ENCODE data around the gene MARF1. TPM values are rescaled to one million over a fixed set of nuclear protein-coding genes. Genes with fewer than 3 reads are reported as not detected.
"Not testable (repeated sequence)": the region's sequence is repeated elsewhere in the genome, so short reads cannot be mapped to it uniquely, and the experiment has no call there.

The MARF1 gene
- polyA plus RNA-seq, 1 donor, result 41.6 TPM

GRCh38 chr16:15548482-15548891, 94.5 kb downstream of the MARF1 start:
- no CpG with 5 or more reads among the region's 3 CpGs for WGBS (ENCODE audit: insufficient coverage, low lambda C conversion rate)

GRCh38 chr16:15547768-15548096, 95.2 kb downstream of the MARF1 start:
- no peaks in the 10 kb centered on the region for H3K36me3 ChIP-seq (ENCODE audit: control insufficient read depth, insufficient read depth, low read length)
- WGBS (ENCODE audit: insufficient coverage, low lambda C conversion rate), result no CpG with 5 or more reads among the region's 6 CpGs
- H3K27ac ChIP-seq (ENCODE audit: low read length), result no peak overlapping the region
- H3K4me1 ChIP-seq (ENCODE audit: control insufficient read depth, insufficient read depth, low read length), result peaks cover 2% of the 10 kb centered on the region
- no peak for DNase-seq
- no peaks in the 10 kb centered on the region for H3K27me3 ChIP-seq (ENCODE audit: control insufficient read depth, insufficient read depth, low read length)
- no peak overlapping the region for H3K4me3 ChIP-seq (ENCODE audit: low read length)
- H3K9me3 ChIP-seq (ENCODE audit: control insufficient read depth, low read depth, low read length), result peaks cover 7% of the 10 kb centered on the region

More at GRCh38 chr16:15548482-15548891, 94.5 kb downstream of the MARF1 start:
- H3K9me3 ChIP-seq (ENCODE audit: control insufficient read depth, low read depth, low read length), result peaks cover under 1% of the 10 kb centered on the region
- H3K4me1 ChIP-seq (ENCODE audit: control insufficient read depth, insufficient read depth, low read length), result peaks cover 2% of the 10 kb centered on the region
- DNase-seq, result no peak
- no peaks in the 10 kb centered on the region for H3K36me3 ChIP-seq (ENCODE audit: control insufficient read depth, insufficient read depth, low read length)
- no peak overlapping the region for H3K27ac ChIP-seq (ENCODE audit: low read length)
- H3K27me3 ChIP-seq (ENCODE audit: control insufficient read depth, insufficient read depth, low read length), result no peaks in the 10 kb centered on the region
- H3K4me3 ChIP-seq (ENCODE audit: low read length), result no peak overlapping the region

- not testable (repeated sequence) for H3K4me3 ChIP-seq (ENCODE audit: low read length); DNase-seq; H3K4me1 ChIP-seq (ENCODE audit: control insufficient read depth, insufficient read depth, low read length); H3K27ac ChIP-seq (ENCODE audit: low read length); H3K27me3 ChIP-seq (ENCODE audit: control insufficient read depth, insufficient read depth, low read length); H3K9me3 ChIP-seq (ENCODE audit: control insufficient read depth, low read depth, low read length); H3K36me3 ChIP-seq (ENCODE audit: control insufficient read depth, insufficient read depth, low read length)
- WGBS (ENCODE audit: insufficient coverage, low lambda C conversion rate), result no CpG with 5 or more reads among the region's 13 CpGs
These were observed 95.7 kb downstream of the MARF1 start for GRCh38 chr16:15547072-15547767.

- Histone ChIP-seq H3K4me1 (ENCODE audit: control insufficient read depth, insufficient read depth, low read length) (peaks cover 2% of the 10 kb centered on the region), H3K4me3 (ENCODE audit: low read length) (no peak overlapping the region), H3K9me3 (ENCODE audit: control insufficient read depth, low read depth, low read length) (peaks cover 10% of the 10 kb centered on the region), H3K27me3 (ENCODE audit: control insufficient read depth, insufficient read depth, low read length) (no peaks in the 10 kb centered on the region), H3K36me3 (ENCODE audit: control insufficient read depth, insufficient read depth, low read length) (no peaks in the 10 kb centered on the region), H3K27ac (ENCODE audit: low read length) (no peak overlapping the region)
- no CpG with 5 or more reads among the region's 2 CpGs for WGBS (ENCODE audit: insufficient coverage, low lambda C conversion rate)
- DNase-seq, result no peak
These were observed 97.4 kb downstream of the MARF1 start for GRCh38 chr16:15545544-15545943.

- H3K27ac ChIP-seq (ENCODE audit: low read length), result no peak overlapping the region
- no peak for DNase-seq
- no CpG with 5 or more reads among the region's 5 CpGs for WGBS (ENCODE audit: insufficient coverage, low lambda C conversion rate)
- H3K9me3 ChIP-seq (ENCODE audit: control insufficient read depth, low read depth, low read length), result peaks cover 10% of the 10 kb centered on the region
- no peaks in the 10 kb centered on the region for H3K27me3 ChIP-seq (ENCODE audit: control insufficient read depth, insufficient read depth, low read length)
- H3K4me3 ChIP-seq (ENCODE audit: low read length), result no peak overlapping the region
- H3K36me3 ChIP-seq (ENCODE audit: control insufficient read depth, insufficient read depth, low read length), result no peaks in the 10 kb centered on the region
- peaks cover 2% of the 10 kb centered on the region for H3K4me1 ChIP-seq (ENCODE audit: control insufficient read depth, insufficient read depth, low read length)
These were observed 98.5 kb downstream of the MARF1 start for GRCh38 chr16:15544405-15544804.

Other genes with a start within 250 kb of the MARF1 start
- 3.2 TPM for gene MPV17L, start 247.4 kb downstream of the MARF1 start, polyA plus RNA-seq
- gene BMERB1, start 208.6 kb downstream of the MARF1 start, polyA plus RNA-seq, result 11.1 TPM
- gene NDE1, start 7.1 kb upstream of the MARF1 start, polyA plus RNA-seq, result 25.9 TPM
- 401 TPM for gene MYH11, start 213.9 kb upstream of the MARF1 start, polyA plus RNA-seq
- 26.7 TPM for gene CEP20, start 245.4 kb upstream of the MARF1 start, polyA plus RNA-seq

Measured in large intestine (tissue), 3 donors.